ENCODE measurements around the gene PRR5L.

PRR5L gene

DNA sequence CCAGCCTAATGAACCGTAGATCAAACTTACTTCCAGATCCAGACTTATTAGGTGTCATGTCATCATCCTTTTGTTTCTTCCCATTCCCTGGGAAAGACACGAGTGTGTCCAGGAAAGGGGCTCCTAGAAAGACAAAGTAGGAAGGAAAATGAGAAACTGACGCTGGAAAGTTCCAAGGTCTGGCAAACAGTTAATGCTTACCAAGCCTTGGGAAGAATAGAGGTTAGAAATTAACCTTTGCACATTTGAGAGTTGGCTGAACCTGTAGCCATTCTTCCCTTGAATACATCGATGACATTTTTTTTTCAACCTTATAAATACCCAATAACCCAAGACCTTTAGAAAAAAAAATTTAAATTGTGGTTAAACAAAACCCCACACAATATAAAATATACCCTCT is 136.7 kb downstream of the PRR5L start:
- Histone ChIP-seq H3K36me3 (ENCODE audit: control insufficient read depth, insufficient read depth, low read length) (no peaks in the 10 kb centered on the region), H3K9ac (ENCODE audit: low read length) (no peak overlapping the region), H3K27ac (ENCODE audit: low read depth, low read length) (no peak overlapping the region), H3K4me1 (ENCODE audit: control insufficient read depth, insufficient read depth, low read length) (no peaks in the 10 kb centered on the region), H3K4me3 (ENCODE audit: low read length) (no peak overlapping the region), H3K27me3 (ENCODE audit: control insufficient read depth, insufficient read depth, low read length) (no peaks in the 10 kb centered on the region)

DNA sequence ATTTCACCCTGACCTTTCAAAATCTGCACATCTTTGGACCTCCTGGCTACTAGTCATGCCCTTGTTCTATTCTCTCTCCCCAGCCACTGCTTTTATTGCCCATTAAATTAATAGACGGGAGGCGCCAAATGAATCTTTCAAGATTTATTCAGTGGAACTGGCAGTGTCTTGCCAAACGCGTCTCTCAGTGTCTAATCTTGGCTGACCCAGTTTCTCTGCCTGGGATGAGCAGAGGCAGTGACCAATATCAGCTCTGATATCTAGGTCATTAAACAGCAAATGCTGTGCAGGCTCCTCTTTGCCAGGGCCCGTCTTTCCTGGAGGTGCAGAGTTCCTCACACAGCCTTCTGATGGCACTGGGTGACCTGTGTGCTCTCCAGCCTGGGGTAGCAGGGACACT is 140.0 kb downstream of the PRR5L start:
- Histone ChIP-seq H3K36me3 (ENCODE audit: control insufficient read depth, insufficient read depth, low read length) (no peaks in the 10 kb centered on the region), H3K9ac (ENCODE audit: low read length) (no peak overlapping the region), H3K27me3 (ENCODE audit: control insufficient read depth, insufficient read depth, low read length) (no peaks in the 10 kb centered on the region), H3K4me3 (ENCODE audit: low read length) (no peak overlapping the region), H3K27ac (ENCODE audit: low read depth, low read length) (no peak overlapping the region), H3K4me1 (ENCODE audit: control insufficient read depth, insufficient read depth, low read length) (no peaks in the 10 kb centered on the region)

DNA sequence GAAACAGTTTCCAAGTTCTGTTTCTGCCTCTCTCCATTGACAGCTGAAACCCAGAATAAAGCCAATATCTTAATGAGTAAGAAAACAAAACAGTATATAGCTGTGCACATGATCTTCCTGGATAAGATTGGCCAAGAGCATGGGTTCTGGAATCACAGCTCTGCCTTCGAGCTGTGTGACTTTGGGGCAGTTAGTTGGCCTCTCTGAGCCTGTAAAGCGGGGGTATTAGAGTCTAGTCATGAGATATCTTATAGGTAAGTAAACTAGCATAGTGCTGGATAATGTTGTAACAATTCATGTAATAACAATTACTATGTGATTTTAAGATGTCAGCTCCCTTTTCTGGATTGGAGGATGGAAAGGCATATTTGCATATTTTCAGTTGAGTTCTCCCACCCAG is 140.5 kb downstream of the PRR5L start:
- H3K36me3 ChIP-seq (ENCODE audit: control insufficient read depth, insufficient read depth, low read length), result no peaks in the 10 kb centered on the region
- H3K27me3 ChIP-seq (ENCODE audit: control insufficient read depth, insufficient read depth, low read length), result no peaks in the 10 kb centered on the region
- H3K9ac ChIP-seq (ENCODE audit: low read length), result no peak overlapping the region
- no peaks in the 10 kb centered on the region for H3K4me1 ChIP-seq (ENCODE audit: control insufficient read depth, insufficient read depth, low read length)
- H3K27ac ChIP-seq (ENCODE audit: low read depth, low read length), result no peak overlapping the region
- H3K4me3 ChIP-seq (ENCODE audit: low read length), result no peak overlapping the region

GRCh38 chr11:36437413-36437812 is 141.3 kb downstream of the PRR5L start:
- Histone ChIP-seq H3K27me3 (ENCODE audit: control insufficient read depth, insufficient read depth, low read length) (no peaks in the 10 kb centered on the region), H3K36me3 (ENCODE audit: control insufficient read depth, insufficient read depth, low read length) (no peaks in the 10 kb centered on the region), H3K27ac (ENCODE audit: low read depth, low read length) (no peak overlapping the region), H3K4me3 (ENCODE audit: low read length) (no peak overlapping the region), H3K4me1 (ENCODE audit: control insufficient read depth, insufficient read depth, low read length) (no peaks in the 10 kb centered on the region), H3K9ac (ENCODE audit: low read length) (no peak overlapping the region)

GRCh38 chr11:36438126-36438525 is 142.0 kb downstream of the PRR5L start:
- no peaks in the 10 kb centered on the region for H3K27me3 ChIP-seq (ENCODE audit: control insufficient read depth, insufficient read depth, low read length)
- no peak overlapping the region for H3K4me3 ChIP-seq (ENCODE audit: low read length)
- no peak overlapping the region for H3K27ac ChIP-seq (ENCODE audit: low read depth, low read length)
- no peaks in the 10 kb centered on the region for H3K36me3 ChIP-seq (ENCODE audit: control insufficient read depth, insufficient read depth, low read length)
- no peak overlapping the region for H3K9ac ChIP-seq (ENCODE audit: low read length)
- H3K4me1 ChIP-seq (ENCODE audit: control insufficient read depth, insufficient read depth, low read length), result no peaks in the 10 kb centered on the region

GRCh38 chr11:36441610-36442208 is 145.6 kb downstream of the PRR5L start:
- Histone ChIP-seq H3K27me3 (ENCODE audit: control insufficient read depth, insufficient read depth, low read length) (no peaks in the 10 kb centered on the region), H3K4me1 (ENCODE audit: control insufficient read depth, insufficient read depth, low read length) (no peaks in the 10 kb centered on the region), H3K27ac (ENCODE audit: low read depth, low read length) (no peak overlapping the region), H3K36me3 (ENCODE audit: control insufficient read depth, insufficient read depth, low read length) (peaks cover 3% of the 10 kb centered on the region), H3K4me3 (ENCODE audit: low read length) (no peak overlapping the region), H3K9ac (ENCODE audit: low read length) (no peak overlapping the region)

GRCh38 chr11:36443661-36444060 is 147.6 kb downstream of the PRR5L start:
- H3K9ac ChIP-seq (ENCODE audit: low read length), result no peak overlapping the region
- H3K4me3 ChIP-seq (ENCODE audit: low read length), result no peak overlapping the region

DNA sequence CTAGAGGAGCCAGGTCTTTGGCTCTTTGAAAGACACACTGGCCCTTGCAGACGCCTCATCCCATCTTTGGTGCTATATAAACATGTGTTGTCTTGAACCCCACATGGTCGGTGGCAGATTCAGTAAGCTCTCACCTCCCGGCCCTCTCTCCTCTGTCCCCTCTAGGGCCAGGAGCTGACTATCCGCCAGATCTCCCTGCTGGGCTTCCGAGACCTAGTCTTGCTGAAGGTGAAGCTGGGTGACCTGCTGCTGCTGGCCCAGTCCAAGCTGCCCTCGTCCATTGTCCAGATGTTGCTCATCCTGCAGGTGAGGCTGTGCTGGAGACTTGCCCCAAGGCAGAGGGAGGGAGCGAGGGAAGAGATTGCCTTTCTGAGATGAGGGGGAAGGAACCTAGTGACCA is 150.0 kb downstream of the PRR5L start:
- Histone ChIP-seq H3K27me3 (ENCODE audit: control insufficient read depth, insufficient read depth, low read length) (no peaks in the 10 kb centered on the region), H3K9ac (ENCODE audit: low read length) (no peak overlapping the region), H3K4me1 (ENCODE audit: control insufficient read depth, insufficient read depth, low read length) (peaks cover 4% of the 10 kb centered on the region), H3K27ac (ENCODE audit: low read depth, low read length) (no peak overlapping the region), H3K36me3 (ENCODE audit: control insufficient read depth, insufficient read depth, low read length) (peaks cover 7% of the 10 kb centered on the region), H3K4me3 (ENCODE audit: low read length) (no peak overlapping the region)

More at GRCh38 chr11:36443661-36444060, 147.6 kb downstream of the PRR5L start:
- no peaks in the 10 kb centered on the region for H3K27me3 ChIP-seq (ENCODE audit: control insufficient read depth, insufficient read depth, low read length)
- no peaks in the 10 kb centered on the region for H3K4me1 ChIP-seq (ENCODE audit: control insufficient read depth, insufficient read depth, low read length)
- no peak overlapping the region for H3K27ac ChIP-seq (ENCODE audit: low read depth, low read length)
- H3K36me3 ChIP-seq (ENCODE audit: control insufficient read depth, insufficient read depth, low read length), result peaks cover 7% of the 10 kb centered on the region

GRCh38 chr11:36447514-36447913 is 151.4 kb downstream of the PRR5L start:
- Histone ChIP-seq H3K4me1 (ENCODE audit: control insufficient read depth, insufficient read depth, low read length) (peaks cover 4% of the 10 kb centered on the region), H3K27ac (ENCODE audit: low read depth, low read length) (no peak overlapping the region), H3K4me3 (ENCODE audit: low read length) (no peak overlapping the region), H3K27me3 (ENCODE audit: control insufficient read depth, insufficient read depth, low read length) (no peaks in the 10 kb centered on the region), H3K36me3 (ENCODE audit: control insufficient read depth, insufficient read depth, low read length) (peaks cover 7% of the 10 kb centered on the region), H3K9ac (ENCODE audit: low read length) (no peak overlapping the region)

- no peak overlapping the region for H3K27ac ChIP-seq (ENCODE audit: low read depth, low read length)
- H3K4me3 ChIP-seq (ENCODE audit: low read length), result no peak overlapping the region
- no peaks in the 10 kb centered on the region for H3K27me3 ChIP-seq (ENCODE audit: control insufficient read depth, insufficient read depth, low read length)
- H3K4me1 ChIP-seq (ENCODE audit: control insufficient read depth, insufficient read depth, low read length), result peaks cover 4% of the 10 kb centered on the region
- H3K36me3 ChIP-seq (ENCODE audit: control insufficient read depth, insufficient read depth, low read length), result peaks cover 7% of the 10 kb centered on the region
- no peak overlapping the region for H3K9ac ChIP-seq (ENCODE audit: low read length)
These were observed 151.9 kb downstream of the PRR5L start for GRCh38 chr11:36447947-36448346.

DNA sequence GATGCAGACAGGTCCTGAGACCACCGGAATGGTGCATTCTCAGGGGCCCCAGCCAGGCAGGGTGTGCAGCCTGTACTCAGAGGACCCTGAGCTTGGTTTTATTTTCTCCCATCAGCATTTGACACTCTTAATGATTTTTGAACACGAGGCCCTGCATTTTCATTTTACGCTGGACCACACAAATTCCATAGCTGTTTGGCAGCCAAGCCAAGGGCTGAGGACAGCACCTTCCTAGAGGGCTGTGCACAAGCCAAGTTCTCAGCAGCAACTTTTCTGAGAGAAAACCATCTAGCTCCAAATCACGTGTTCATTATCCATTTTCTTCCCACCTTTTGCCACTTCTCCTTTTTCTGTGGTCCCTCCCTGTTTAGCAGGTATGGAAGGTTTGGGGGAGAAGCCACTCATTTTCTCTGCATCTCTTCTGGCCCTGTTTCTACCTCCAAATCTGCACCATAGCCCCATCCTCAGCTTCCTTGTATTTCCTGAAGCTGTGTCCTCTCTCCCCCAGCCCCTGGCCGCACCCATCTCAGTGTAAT is 153.5 kb downstream of the PRR5L start:
- Histone ChIP-seq H3K27ac (ENCODE audit: low read depth, low read length) (no peak overlapping the region), H3K4me1 (ENCODE audit: control insufficient read depth, insufficient read depth, low read length) (peaks cover 4% of the 10 kb centered on the region)

GRCh38 chr11:36450110-36450572 is 154.1 kb downstream of the PRR5L start:
- Histone ChIP-seq H3K4me3 (ENCODE audit: low read length) (peak overlapping the region; percentile 54), H3K27ac (ENCODE audit: low read depth, low read length) (no peak overlapping the region), H3K9ac (ENCODE audit: low read length) (no peak overlapping the region), H3K27me3 (ENCODE audit: control insufficient read depth, insufficient read depth, low read length) (no peaks in the 10 kb centered on the region), H3K36me3 (ENCODE audit: control insufficient read depth, insufficient read depth, low read length) (peaks cover 7% of the 10 kb centered on the region), H3K4me1 (ENCODE audit: control insufficient read depth, insufficient read depth, low read length) (peaks cover 4% of the 10 kb centered on the region)

More for the DNA sequence above, 153.5 kb downstream of the PRR5L start:
- Histone ChIP-seq H3K27me3 (ENCODE audit: control insufficient read depth, insufficient read depth, low read length) (no peaks in the 10 kb centered on the region), H3K9ac (ENCODE audit: low read length) (no peak overlapping the region), H3K4me3 (ENCODE audit: low read length) (peak overlapping the region; percentile 54), H3K36me3 (ENCODE audit: control insufficient read depth, insufficient read depth, low read length) (peaks cover 7% of the 10 kb centered on the region)

GRCh38 chr11:36451045-36451444 is 155.0 kb downstream of the PRR5L start:
- H3K36me3 ChIP-seq (ENCODE audit: control insufficient read depth, insufficient read depth, low read length), result peaks cover 7% of the 10 kb centered on the region
- H3K27ac ChIP-seq (ENCODE audit: low read depth, low read length), result no peak overlapping the region
- H3K4me3 ChIP-seq (ENCODE audit: low read length), result no peak overlapping the region
- no peak overlapping the region for H3K9ac ChIP-seq (ENCODE audit: low read length)
- no peaks in the 10 kb centered on the region for H3K27me3 ChIP-seq (ENCODE audit: control insufficient read depth, insufficient read depth, low read length)
- peaks cover 4% of the 10 kb centered on the region for H3K4me1 ChIP-seq (ENCODE audit: control insufficient read depth, insufficient read depth, low read length)
